GM23338 (cell line): ENCODE data around the gene MAVS. TPM values are rescaled to one million over a fixed set of nuclear protein-coding genes. Genes with fewer than 3 reads are reported as not detected.

Source experiments
- ATAC-seq: fragments of 200-7000 bp; cut with Tn5 transposase; 3 replicates; pipeline ENCODE4 v1.9.1; 2020
- DNase-seq: peaks from one replicate; pipeline ENCODE4 v3.0.0-alpha.2; 2015; ENCODE audit warnings: low spot score
- H2AFZ ChIP-seq: fragments of 200-600 bp; sonication (generic); 2 replicates; pipeline ENCODE4 v1.8.0; 2016; ENCODE audit warnings: antibody characterized with exemption, mild to moderate bottlenecking, moderate library complexity
- H3F3A ChIP-seq: fragments of 200-600 bp; sonication (generic); replicated peaks from 2 replicates; pipeline ENCODE4 v1.8.0; 2017; ENCODE audit warnings: antibody characterized with exemption, mixed run types, low read depth
- H3K27ac ChIP-seq: fragments of 200-600 bp; sonication (generic); 2 replicates; pipeline ENCODE4 v1.6.1; 2016; ENCODE audit warnings: low read depth
- H3K27me3 ChIP-seq: fragments of 200-600 bp; sonication (generic); 2 replicates; pipeline ENCODE4 v1.8.0; 2016; ENCODE audit warnings: mild to moderate bottlenecking, mixed run types, moderate library complexity; ENCODE audit not compliant: insufficient read depth
- H3K36me3 ChIP-seq: fragments of 200-600 bp; sonication (generic); 2 replicates; pipeline ENCODE4 v1.8.0; 2016; ENCODE audit warnings: mild to moderate bottlenecking; ENCODE audit not compliant: insufficient read depth
- H3K4me1 ChIP-seq: fragments of 200-600 bp; sonication (generic); 2 replicates; pipeline ENCODE4 v1.8.0; 2016; ENCODE audit warnings: mild to moderate bottlenecking, moderate library complexity; ENCODE audit not compliant: insufficient read depth
- H3K4me2 ChIP-seq: fragments of 200-600 bp; sonication (generic); 2 replicates; pipeline ENCODE4 v1.7.1; 2017; ENCODE audit warnings: mixed run types
- H3K4me3 ChIP-seq: fragments of 200-600 bp; sonication (generic); 2 replicates; pipeline ENCODE4 v1.6.1; 2016; ENCODE audit warnings: mixed run types
- H3K79me2 ChIP-seq: fragments of 200-600 bp; sonication (generic); replicated peaks from 2 replicates; pipeline ENCODE4 v1.8.0; 2017; ENCODE audit warnings: mild to moderate bottlenecking; ENCODE audit not compliant: insufficient read depth
- H3K9me2 ChIP-seq: fragments of 200-600 bp; sonication (generic); 2 replicates; pipeline ENCODE4 v1.8.0; 2017; ENCODE audit not compliant: insufficient read depth
- H4K20me1 ChIP-seq: fragments of 200-600 bp; sonication (generic); replicated peaks from 2 replicates; pipeline ENCODE4 v1.8.0; 2017; ENCODE audit warnings: mild to moderate bottlenecking; ENCODE audit not compliant: insufficient read depth
- H3K27ac Mint-ChIP-seq: 2 replicates; pipeline ENCODE4 v1.8.0; 2020; ENCODE audit warnings: inconsistent platforms, mild to moderate bottlenecking, moderate library complexity, mixed read lengths
- H3K27me3 Mint-ChIP-seq: 3 replicates; pipeline ENCODE4 v1.8.0; 2022; ENCODE audit warnings: low read depth, mild to moderate bottlenecking, moderate library complexity, mixed read lengths, inconsistent platforms; ENCODE audit not compliant: insufficient read depth, poor library complexity
- H3K36me3 Mint-ChIP-seq: 3 replicates; pipeline ENCODE4 v1.8.0; 2021; ENCODE audit warnings: low read depth, mild to moderate bottlenecking, inconsistent platforms, moderate library complexity, mixed read lengths
- H3K4me1 Mint-ChIP-seq: 3 replicates; pipeline ENCODE4 v1.8.0; 2020; ENCODE audit warnings: mild to moderate bottlenecking, inconsistent platforms, mixed read lengths
- H3K4me3 Mint-ChIP-seq: 3 replicates; pipeline ENCODE4 v1.8.0; 2021; ENCODE audit warnings: moderate library complexity, mild to moderate bottlenecking, inconsistent platforms, mixed read lengths
- H3K9me3 Mint-ChIP-seq: 3 replicates; pipeline ENCODE4 v1.8.0; 2020; ENCODE audit warnings: moderate library complexity, mild to moderate bottlenecking, inconsistent platforms, mixed read lengths
- CREB1 ChIP-seq: fragments of 250-450 bp; sonication (Bioruptor Pico); IDR thresholded peaks from 2 replicates; pipeline ENCODE4 v1.5.0; 2020; ENCODE audit warnings: low read depth, mild to moderate bottlenecking, moderate library complexity
- CTCF ChIP-seq, 2 experiments: fragments of 200-600 bp in 1 of 2; sonication (generic) in 1 of 2; conservative IDR thresholded peaks; 2 replicates each; pipeline versions ENCODE4 v1.5.1 to v1.6.1; 2016 to 2017; ENCODE audit warnings: antibody characterized with exemption in 2 of 2, low read depth in 2 of 2, mild to moderate bottlenecking in 2 of 2, moderate library complexity in 1 of 2
- POLR2AphosphoS5 ChIP-seq: IDR thresholded peaks from 2 replicates; pipeline ENCODE4 v1.6.1; 2016; ENCODE audit warnings: antibody characterized with exemption, low read depth
- REST ChIP-seq: IDR thresholded peaks from one replicate; pipeline ENCODE4 v1.6.1; 2018; ENCODE audit warnings: antibody characterized with exemption; ENCODE audit not compliant: unreplicated experiment
- STAT1 ChIP-seq: IDR thresholded peaks from one replicate; pipeline ENCODE4 v1.6.1; 2016; ENCODE audit warnings: antibody characterized with exemption; ENCODE audit not compliant: unreplicated experiment
- ZNF114 ChIP-seq: fragments of 250-450 bp; sonication (Bioruptor Pico); IDR thresholded peaks from 2 replicates; pipeline ENCODE4 v1.5.0; 2020; ENCODE audit warnings: mild to moderate bottlenecking, moderate library complexity
- ZNF462 ChIP-seq: fragments of 250-450 bp; sonication (Bioruptor Pico); IDR thresholded peaks from 2 replicates; pipeline ENCODE4 v1.5.0; 2020; ENCODE audit warnings: mild to moderate bottlenecking, moderate library complexity
- polyA plus RNA-seq: library from polyadenylated mRNA; unstranded; fragments of >200 nt; fragmentation: Nextera tagmentation; extraction: Ambion mirVana; gene quantifications from 2 replicates; pipeline ENCODE4 v1.2.1, GENCODE V29; 2016
- total RNA-seq: library from RNA; depleted of rRNA; stranded (reverse); fragments of >200 nt; shearing (Covaris generic); gene quantifications from 2 replicates; pipeline ENCODE4 v1.2.3, GENCODE V29; 2014

The MAVS gene
- total and polyA plus RNA-seq, 2 experiments from 2014 or later: 5.2 to 21.8 TPM

- TF ChIP-seq ZNF462 (CRISPR knock-in tag): no peak
Measured at GRCh38 chr20:3861191-3861590, 14.6 kb downstream of the MAVS start (continued).

GRCh38 chr20:3862333-3862732 is 15.7 kb downstream of the MAVS start:
- H2AFZ ChIP-seq: no peak overlapping the region

More at GRCh38 chr20:3862333-3862732, 15.7 kb downstream of the MAVS start:
- ATAC-seq: no peak
- peaks cover 57% of the 10 kb centered on the region for H3K36me3 Mint-ChIP-seq
- peaks cover 13% of the 10 kb centered on the region; the same call in 2 of the 3 replicates for H3K9me3 Mint-ChIP-seq
- H3K79me2 ChIP-seq: no peaks in the 10 kb centered on the region
- DNase-seq: no peak
- H3K4me1 Mint-ChIP-seq: no peaks in the 10 kb centered on the region
- H3K4me1 ChIP-seq: no peaks in the 10 kb centered on the region
- no peak overlapping the region for H3K4me3 Mint-ChIP-seq
- H3K27ac ChIP-seq: no peak overlapping the region
- H3K36me3 ChIP-seq: peaks cover 7% of the 10 kb centered on the region
- H3K4me2 ChIP-seq: no peak overlapping the region
- no peaks in the 10 kb centered on the region for H3F3A ChIP-seq
- H4K20me1 ChIP-seq: no peaks in the 10 kb centered on the region
- H3K27me3 Mint-ChIP-seq: peaks cover 10% of the 10 kb centered on the region
- H3K9me2 ChIP-seq: no peaks in the 10 kb centered on the region
- TF ChIP-seq ZNF114 (CRISPR knock-in tag): no peak
- TF ChIP-seq REST: no peak
- no peak for TF ChIP-seq CREB1 (CRISPR knock-in tag)
- no peak for TF ChIP-seq POLR2AphosphoS5
- TF ChIP-seq CTCF (conservative IDR thresholded peaks at IDR 0.05; ENCODE audit: low read depth in 2 of 2): no peak
- TF ChIP-seq STAT1: no peak
- no peak overlapping the region for H3K4me3 ChIP-seq
- H3K27me3 ChIP-seq: no peaks in the 10 kb centered on the region
- no peak overlapping the region for H3K27ac Mint-ChIP-seq
